ENCODE data around the gene AKAP11. TPM values are rescaled to one million over a fixed set of nuclear protein-coding genes. Genes with fewer than 3 reads are reported as not detected.
A peak's percentile ranks its signal among the peaks of the same experiment; 100 is the strongest.

The AKAP11 gene
- total RNA-seq, 2 experiments from 2014 or later = 18.0 to 18.4 TPM

DNA sequence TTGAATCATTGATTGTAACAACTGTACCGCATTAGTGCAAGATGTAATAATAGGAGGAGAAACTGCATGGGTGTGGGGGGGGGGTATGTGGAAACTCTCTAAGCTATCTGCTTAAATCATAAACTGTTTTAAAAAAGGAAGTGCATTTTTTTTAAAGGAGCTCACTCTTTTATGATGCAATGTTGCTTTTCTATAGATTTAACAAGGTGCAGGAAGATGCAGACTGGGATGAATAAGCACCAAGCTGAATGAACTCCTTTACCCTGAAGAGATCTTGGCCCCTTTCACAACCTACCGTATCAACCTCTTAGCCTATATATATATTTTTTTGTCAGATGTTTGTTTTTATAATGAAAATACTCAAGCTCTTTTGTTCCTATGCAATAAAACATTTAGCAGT lies 95.9 kb downstream of the AKAP11 start:
- H3K27ac ChIP-seq (ENCODE audit: low read depth in 1 of 2, low read length in 2 of 2) = no peak overlapping the region
- no peak for DNase-seq
- H3K4me1 ChIP-seq (ENCODE audit: insufficient read depth, low read length) = peaks cover 6% of the 10 kb centered on the region
- intact Hi-C loops (cut with DNase I, micrococcal nuclease) = loop anchor here in 1 of 2 experiments (5.0 kb wide), 1 partner anchor 44 kb away; no protein-coding TSS in a partner anchor
- Mint-ChIP-seq H3K9me3 (no peaks in the 10 kb centered on the region), H3K36me3 (ENCODE audit: low read depth) (no peaks in the 10 kb centered on the region), H3K27me3 (no peaks in the 10 kb centered on the region), H3K27ac (no peak overlapping the region), H3K4me3 (no peak overlapping the region), H3K4me1 (ENCODE audit: low read depth) (peaks cover 24% of the 10 kb centered on the region)
- ChIA-PET POLR2A (no interaction called here), CTCF (interaction anchor here (1.3 kb wide), 1 partner anchor 29 kb away, joined by 3 read pairs; no protein-coding TSS in a partner anchor)
- H3K36me3 ChIP-seq (ENCODE audit: insufficient read depth, low read length) = no peaks in the 10 kb centered on the region
- ATAC-seq (ENCODE audit: poor library complexity) = no peak
- TF ChIP-seq, protein P1, sequence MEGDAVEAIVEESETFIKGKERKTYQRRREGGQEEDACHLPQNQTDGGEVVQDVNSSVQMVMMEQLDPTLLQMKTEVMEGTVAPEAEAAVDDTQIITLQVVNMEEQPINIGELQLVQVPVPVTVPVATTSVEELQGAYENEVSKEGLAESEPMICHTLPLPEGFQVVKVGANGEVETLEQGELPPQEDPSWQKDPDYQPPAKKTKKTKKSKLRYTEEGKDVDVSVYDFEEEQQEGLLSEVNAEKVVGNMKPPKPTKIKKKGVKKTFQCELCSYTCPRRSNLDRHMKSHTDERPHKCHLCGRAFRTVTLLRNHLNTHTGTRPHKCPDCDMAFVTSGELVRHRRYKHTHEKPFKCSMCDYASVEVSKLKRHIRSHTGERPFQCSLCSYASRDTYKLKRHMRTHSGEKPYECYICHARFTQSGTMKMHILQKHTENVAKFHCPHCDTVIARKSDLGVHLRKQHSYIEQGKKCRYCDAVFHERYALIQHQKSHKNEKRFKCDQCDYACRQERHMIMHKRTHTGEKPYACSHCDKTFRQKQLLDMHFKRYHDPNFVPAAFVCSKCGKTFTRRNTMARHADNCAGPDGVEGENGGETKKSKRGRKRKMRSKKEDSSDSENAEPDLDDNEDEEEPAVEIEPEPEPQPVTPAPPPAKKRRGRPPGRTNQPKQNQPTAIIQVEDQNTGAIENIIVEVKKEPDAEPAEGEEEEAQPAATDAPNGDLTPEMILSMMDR (IDR thresholded peaks at IDR 0.05) = no peak
- H3K27me3 ChIP-seq (ENCODE audit: control insufficient read depth in 1 of 2, insufficient read depth in 2 of 2, low read length in 2 of 2) = no peaks in the 10 kb centered on the region
- H3K4me3 ChIP-seq (ENCODE audit: low read length) = no peak overlapping the region
- H3K9me3 ChIP-seq (ENCODE audit: control insufficient read depth in 1 of 2, insufficient read depth in 1 of 2, low read length in 2 of 2) = no peaks in the 10 kb centered on the region

DNA sequence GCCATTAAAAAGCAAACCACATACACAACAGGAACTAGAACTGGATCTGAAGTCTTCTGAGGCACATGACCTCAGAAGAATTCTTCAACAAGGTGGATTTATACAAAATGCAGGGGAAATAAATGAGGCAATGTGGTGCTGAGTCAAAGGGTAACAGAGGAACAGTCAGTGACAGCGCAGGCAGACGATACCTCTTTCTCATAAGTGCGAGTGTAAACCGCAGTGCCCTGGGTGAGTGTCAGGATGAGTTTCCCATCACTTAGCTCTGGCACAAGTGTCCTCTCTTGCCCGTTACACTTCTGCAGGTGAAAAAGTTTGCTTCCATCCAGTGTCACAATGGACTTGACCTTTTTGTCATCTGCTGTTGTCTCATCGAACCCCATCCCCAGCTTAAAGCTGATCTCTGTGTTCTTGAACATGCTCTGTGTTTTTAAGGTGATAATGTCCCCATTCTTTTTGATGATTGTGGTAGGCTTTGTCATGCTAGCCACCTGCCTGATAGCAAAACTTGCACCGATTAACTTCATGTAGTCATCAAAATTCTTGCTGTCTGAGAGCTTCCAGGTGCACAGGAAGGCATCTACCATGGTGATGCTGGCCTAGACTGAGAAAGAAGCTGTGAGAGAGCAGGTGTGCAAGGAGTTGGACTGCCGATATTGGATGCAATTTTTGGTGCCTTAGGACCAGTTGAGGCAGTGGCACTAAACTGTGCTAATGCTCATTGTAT lies 97.3 kb downstream of the AKAP11 start:
- Mint-ChIP-seq H3K9me3 (no peaks in the 10 kb centered on the region), H3K27ac (no peak overlapping the region), H3K36me3 (ENCODE audit: low read depth) (no peaks in the 10 kb centered on the region), H3K4me3 (no peak overlapping the region), H3K27me3 (no peaks in the 10 kb centered on the region), H3K4me1 (ENCODE audit: low read depth) (peaks cover 24% of the 10 kb centered on the region)
- Histone ChIP-seq H3K27me3 (ENCODE audit: control insufficient read depth in 1 of 2, insufficient read depth in 2 of 2, low read length in 2 of 2) (no peaks in the 10 kb centered on the region), H3K27ac (ENCODE audit: low read depth in 1 of 2, low read length in 2 of 2) (no peak overlapping the region), H3K9me3 (ENCODE audit: control insufficient read depth in 1 of 2, insufficient read depth in 1 of 2, low read length in 2 of 2) (no peaks in the 10 kb centered on the region), H3K36me3 (ENCODE audit: insufficient read depth, low read length) (no peaks in the 10 kb centered on the region), H3K4me3 (ENCODE audit: low read length) (no peak overlapping the region), H3K4me1 (ENCODE audit: insufficient read depth, low read length) (peaks cover 6% of the 10 kb centered on the region)
- ChIA-PET CTCF (no interaction called here), POLR2A (interaction anchor here (1.0 to 2.6 kb wide), 2 partner anchors 14 to 24 kb away, joined by 4 to 7 read pairs; no protein-coding TSS in a partner anchor)
- TF ChIP-seq, protein P1 (IDR thresholded peaks at IDR 0.05) = no peak
- ATAC-seq (ENCODE audit: poor library complexity) (peak; percentile 26), DNase-seq (peak in 2 of 14 experiments; percentile 14 to 28)
- intact Hi-C loops (cut with DNase I, micrococcal nuclease) = loop anchor here in 1 of 2 experiments (5.0 kb wide), 1 partner anchor 43 kb away; no protein-coding TSS in a partner anchor

DNA sequence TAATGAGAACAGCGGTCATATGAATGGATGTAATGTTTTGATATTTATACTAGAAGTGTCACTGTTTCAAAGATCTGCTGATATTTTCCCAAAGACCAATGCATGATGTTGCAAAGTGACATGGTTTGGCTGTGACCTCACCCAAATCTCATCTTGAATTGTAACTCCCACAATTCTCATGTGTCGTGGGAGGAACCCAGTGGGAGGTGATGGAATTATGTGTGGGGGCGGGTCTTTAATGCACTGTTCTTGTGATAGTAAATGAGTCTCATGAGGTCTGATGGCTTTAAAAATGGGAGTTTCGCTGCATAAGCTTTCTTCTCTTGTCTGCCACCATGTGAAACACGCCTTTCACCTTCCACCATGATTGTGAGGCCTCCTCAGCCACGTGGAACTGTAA lies 98.3 kb downstream of the AKAP11 start:
- no peak for DNase-seq
- no peaks in the 10 kb centered on the region for H3K27me3 ChIP-seq (ENCODE audit: control insufficient read depth in 1 of 2, insufficient read depth in 2 of 2, low read length in 2 of 2)
- ATAC-seq (ENCODE audit: poor library complexity) = no peak
- POLR2A ChIA-PET = interaction anchor here (1.0 to 2.6 kb wide), 2 partner anchors 15 to 23 kb away, joined by 4 to 7 read pairs; no protein-coding TSS in a partner anchor
- intact Hi-C loops (cut with DNase I, micrococcal nuclease) = no loop called here
- Mint-ChIP-seq H3K4me3 (no peak overlapping the region), H3K4me1 (ENCODE audit: low read depth) (peaks cover 24% of the 10 kb centered on the region), H3K36me3 (ENCODE audit: low read depth) (no peaks in the 10 kb centered on the region), H3K27me3 (no peaks in the 10 kb centered on the region), H3K9me3 (no peaks in the 10 kb centered on the region), H3K27ac (no peak overlapping the region)
- peaks cover 6% of the 10 kb centered on the region for H3K4me1 ChIP-seq (ENCODE audit: insufficient read depth, low read length)
- no peak overlapping the region for H3K4me3 ChIP-seq (ENCODE audit: low read length)
- CTCF ChIA-PET = no interaction called here
- no peaks in the 10 kb centered on the region for H3K9me3 ChIP-seq (ENCODE audit: control insufficient read depth in 1 of 2, insufficient read depth in 1 of 2, low read length in 2 of 2)
- H3K36me3 ChIP-seq (ENCODE audit: insufficient read depth, low read length) = no peaks in the 10 kb centered on the region
- TF ChIP-seq, protein P1 (IDR thresholded peaks at IDR 0.05) = no peak
- no peak overlapping the region for H3K27ac ChIP-seq (ENCODE audit: low read depth in 1 of 2, low read length in 2 of 2)

Other genes starting within 250 kb of the AKAP11 start
- gene DGKH, start 223.5 kb upstream of the AKAP11 start, total RNA-seq = 1 to 10 TPM; 6.0 TPM

Data from CD4-positive, alpha-beta T cell (primary cell).